Mesenteric fat pad (tissue), 1 donor: ENCODE results near the gene FGF6. TPM values are rescaled to one million over a fixed set of nuclear protein-coding genes. Genes with fewer than 3 reads are reported as not detected.
"Not testable (repeated sequence)": the region's sequence is repeated elsewhere in the genome, so short reads cannot be mapped to it uniquely, and the experiment has no call there.

Experiments
- DNase-seq: peaks from one replicate; pipeline ENCODE4 v3.0.0-alpha.2; 2020; ENCODE audit warnings: low spot score
- total RNA-seq: library from RNA; stranded (reverse); fragmentation: NEBNext Ultra II Directional; extraction: Animal tissue kit (Norgen Biotek cat#: 25700); gene quantifications from one replicate; pipeline ENCODE4 v1.2.1, GENCODE V29; 2021
- donor health status: DM: yes; HTN: yes; CAD: no.

FGF6 gene
- total RNA-seq, 1 donor from 2014 or later: not detected

DNA sequence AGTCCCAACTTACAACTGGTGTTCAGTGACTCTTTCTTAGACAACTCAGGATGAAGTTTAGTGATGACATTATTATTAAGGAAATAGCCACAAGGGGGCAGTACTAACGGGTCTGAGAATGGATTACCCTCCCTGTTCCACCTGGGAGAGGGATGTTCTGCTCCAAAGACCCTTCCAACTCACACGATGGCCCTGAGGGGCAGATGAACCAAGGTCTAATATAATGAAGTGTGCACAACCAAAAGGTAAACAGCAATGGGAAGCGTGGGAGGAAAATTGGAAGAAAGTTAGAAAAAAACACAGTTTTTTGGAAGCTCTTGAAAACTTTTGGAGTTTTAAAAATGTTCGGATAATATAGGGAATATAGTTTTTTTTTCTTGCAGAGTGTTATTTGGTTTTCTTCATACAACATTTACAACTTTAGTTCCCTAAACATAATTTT, 24.0 kb downstream of the FGF6 start:
- DNase-seq: no peak

DNA sequence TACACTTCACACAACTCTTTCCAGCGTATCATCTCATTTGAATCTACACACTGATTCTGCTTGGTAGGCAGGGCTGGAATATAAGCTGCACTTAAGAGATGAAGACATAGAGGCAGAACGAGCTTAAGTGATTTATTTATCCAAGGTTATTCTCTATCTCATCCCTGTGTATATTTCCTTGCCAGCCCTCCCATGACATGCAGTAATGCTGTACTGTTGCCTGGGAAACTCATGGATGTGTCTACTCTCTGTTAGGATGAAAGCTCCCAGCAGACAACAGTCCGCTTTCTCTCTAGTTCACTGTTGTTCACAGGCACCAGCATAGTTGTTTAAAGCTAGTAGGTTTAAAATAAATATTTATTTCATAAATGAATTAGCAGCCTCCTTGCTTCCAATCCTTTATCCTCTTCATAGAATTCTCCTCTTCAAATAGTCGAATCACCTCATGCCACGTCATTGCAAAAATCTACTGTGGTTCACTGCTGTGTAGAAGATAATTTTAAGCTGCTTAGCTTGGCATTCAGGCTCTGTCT, 25.4 kb downstream of the FGF6 start:
- no peak for DNase-seq

DNA sequence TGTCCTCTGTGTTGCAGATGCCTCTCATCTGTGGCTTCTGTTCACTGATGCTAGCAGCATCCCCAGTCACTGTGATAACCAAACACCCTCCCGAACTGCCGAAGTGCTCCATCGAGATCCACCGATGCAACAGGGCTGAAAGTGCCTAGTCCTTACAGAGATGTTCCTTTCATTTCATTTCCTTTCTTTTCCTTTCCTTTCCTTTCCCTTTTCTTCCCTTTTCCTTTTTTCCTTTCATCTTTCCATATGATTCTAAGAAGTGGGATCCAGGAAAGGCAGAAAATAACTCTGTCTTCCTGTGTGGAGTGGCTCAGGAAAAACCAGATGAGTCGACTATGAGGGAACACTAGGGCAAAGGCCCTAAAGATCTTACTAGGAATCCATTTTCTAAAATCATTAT, 26.7 kb downstream of the FGF6 start:
- no peak for DNase-seq

DNA sequence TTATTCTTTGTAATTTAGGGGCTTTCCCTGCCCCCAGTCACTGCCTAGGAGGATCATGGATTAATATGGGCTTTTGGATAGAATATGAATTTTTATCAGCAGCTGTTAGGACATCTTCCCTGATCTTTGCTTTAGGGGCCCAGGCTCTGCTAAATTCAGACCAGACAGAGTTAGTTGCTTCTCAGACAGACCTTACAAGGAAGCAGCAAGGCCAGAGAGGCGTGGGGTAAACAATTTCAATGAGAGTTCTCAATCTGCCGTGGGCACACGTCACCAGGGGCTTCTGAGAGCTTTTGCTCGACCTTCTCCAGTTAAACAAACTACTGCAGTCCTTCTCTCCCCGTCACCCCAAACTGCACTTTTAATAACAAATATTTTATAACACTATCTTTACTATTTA, 27.7 kb downstream of the FGF6 start:
- DNase-seq: peak; percentile 24

DNA sequence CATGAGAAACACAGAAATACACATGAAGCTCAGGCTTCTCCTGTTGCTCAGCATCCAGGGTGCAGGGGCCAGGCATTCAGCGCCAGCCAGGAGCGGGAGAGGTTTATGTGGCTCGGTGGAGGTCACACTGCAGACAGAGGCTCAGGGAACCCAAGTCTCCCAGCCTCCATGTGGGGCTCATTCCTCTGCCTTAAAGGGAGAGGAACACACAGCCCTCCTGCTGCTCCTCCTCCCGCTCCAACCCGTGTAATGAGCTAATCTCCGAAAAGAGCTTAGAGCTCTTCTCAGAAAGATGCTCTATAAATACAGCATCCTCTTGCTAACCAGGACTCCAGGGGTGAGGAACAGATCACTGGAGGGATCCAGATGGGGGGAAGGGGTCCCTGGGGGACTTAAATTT, 28.2 kb downstream of the FGF6 start:
- peak; percentile 55 for DNase-seq

DNA sequence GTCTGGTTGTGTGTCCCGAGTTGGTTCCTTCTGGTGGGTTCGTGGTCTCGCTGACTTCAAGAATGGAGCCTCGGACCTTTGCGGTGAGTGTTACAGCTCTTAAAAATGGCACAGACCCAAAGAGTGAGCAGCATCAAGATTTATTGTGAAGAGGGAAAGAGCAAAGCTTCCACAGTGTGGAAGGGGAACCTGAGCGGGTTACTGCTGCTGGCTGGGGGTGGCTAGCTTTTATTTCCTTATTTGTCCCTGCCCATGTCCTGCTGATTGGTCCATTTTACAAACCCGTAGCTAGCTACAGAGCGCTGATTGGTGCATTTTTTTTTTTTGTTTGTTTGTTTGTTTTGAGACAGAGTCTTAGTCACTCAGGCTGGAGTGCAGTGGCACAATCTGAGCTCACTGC, 29.3 kb downstream of the FGF6 start:
- DNase-seq: peak; percentile 20

DNA sequence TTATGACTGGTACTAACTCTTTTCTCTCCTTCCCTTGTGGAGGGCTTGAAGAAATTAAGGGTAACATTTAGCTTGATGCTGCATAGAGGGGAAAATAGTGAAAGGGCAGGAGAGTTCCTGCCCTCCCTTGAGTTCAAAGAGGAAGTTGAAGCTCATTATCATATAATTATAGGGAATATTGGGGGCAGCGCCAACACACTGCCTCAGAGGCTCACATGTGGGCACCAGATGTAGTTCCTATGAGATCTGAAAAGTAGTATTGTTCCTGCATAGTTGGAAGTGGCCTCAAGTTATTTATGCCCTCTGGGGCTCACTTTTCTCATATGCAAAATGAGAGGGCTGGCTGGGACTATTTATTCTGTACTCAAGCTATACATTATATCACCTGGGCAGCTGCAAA, 33.1 kb downstream of the FGF6 start:
- DNase-seq: no peak

DNA sequence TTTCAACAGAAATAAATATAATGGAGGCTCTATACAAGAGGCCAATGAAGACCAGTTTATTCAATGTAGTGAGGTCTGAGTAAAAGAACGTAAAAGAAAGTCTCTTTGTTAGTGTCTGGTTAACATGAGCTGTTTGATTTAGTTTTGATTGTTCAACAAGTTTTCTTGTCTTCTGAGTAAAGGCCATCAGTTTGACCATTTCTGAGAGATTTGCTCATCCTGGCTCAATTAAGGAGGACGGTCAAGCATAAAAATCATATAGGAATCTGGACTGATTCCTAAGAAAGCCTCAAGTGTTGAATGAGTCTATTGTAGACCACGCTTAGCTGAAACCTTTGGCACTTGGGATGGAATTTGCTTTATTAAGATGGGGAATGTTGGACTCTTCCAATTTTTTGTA, 33.6 kb downstream of the FGF6 start:
- DNase-seq: no peak

DNA sequence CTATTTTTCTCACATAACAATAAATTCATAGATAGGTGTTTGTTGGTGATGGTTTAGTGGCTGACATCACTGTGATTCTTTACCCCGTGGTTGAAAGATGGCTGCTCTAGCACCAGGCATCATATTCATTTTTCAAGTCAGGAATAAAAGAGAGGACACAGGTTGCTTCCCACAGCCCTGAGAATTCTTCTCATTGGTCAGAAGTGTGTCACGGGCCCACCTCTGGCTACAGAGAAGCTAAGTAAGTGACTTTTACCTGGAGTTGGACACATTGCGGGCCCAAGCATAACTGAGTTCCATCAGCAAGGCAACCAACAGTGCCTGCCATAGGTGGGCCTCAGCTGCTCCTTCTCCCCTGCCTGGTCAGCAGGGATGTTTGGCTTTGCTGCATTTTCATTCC, 38.5 kb downstream of the FGF6 start:
- DNase-seq: no peak

DNA sequence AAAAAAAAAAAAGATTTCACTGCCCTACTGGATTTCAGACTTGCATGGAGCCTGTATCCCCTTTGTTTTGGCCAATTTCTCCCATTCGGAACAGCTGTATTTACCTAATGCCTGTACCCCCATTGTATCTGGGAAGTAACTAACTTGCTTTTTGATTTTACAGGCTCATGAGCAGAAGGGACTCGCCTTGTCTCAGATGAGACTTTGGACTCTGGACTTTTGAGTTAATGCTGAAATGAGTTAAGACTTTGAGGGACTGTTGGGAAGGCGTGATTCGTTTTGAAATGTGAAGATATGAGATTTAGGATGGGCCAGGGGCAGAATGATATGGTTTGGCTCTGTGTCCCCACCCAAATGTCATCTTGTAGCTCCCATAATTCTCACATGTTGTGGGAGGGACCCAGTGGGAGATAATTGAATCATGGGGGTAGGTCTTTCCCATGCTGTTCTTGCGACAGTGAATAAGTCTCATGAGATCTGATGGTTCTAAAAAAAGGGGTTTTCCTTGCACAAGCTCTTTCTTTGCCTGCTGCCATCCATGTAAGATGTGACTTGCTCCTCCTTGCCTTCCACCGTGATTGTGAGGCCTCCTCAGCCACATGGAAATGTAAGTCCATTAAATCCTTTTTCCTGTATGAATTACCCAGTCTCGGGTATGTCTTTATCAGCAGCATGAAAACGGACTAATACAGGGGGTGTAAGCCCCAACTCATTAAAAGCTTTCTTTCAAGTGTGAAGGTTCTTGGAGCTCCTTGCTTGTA, 40.6 kb downstream of the FGF6 start:
- not testable (repeated sequence) for DNase-seq

DNA sequence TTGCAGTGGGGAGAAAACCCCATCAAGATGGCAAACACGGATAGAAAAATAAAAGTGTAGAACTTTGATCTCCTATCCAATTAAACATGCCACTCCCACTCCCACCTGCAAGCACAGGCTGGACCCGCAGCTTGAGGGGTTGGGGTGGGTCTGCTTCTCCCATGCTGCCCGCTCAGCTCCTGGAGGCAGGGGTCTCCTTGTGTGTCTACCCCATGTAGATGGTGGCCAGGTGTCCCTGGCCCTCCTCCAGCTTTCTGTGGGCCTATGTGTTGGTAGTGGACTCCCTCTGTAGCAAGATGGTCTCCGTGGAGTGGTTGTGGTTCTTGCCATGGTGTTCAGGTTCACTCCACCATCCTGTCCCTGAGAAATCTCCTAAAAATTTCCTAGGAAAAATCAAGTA, 42.6 kb downstream of the FGF6 start:
- DNase-seq: no peak

DNA sequence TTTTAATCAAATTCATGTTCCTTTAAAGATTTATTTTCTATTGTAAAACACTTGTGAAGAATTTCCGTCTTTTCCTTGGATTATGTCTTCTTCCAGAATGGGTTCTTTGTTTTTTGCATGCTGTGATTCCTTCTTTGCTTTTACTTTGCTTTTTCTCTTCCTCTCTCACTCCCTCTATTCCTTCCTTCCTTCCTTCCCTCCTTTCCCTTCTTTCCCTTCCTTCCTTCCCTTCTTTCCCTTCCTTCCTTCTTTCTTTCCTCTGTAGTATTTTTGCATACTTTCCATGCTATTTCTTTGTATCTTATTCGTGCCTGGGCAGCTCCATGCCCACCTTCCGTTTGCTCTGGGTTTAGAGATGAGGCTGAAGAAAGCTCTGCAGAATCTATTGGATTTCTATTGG, 44.5 kb downstream of the FGF6 start:
- no peak for DNase-seq

DNA sequence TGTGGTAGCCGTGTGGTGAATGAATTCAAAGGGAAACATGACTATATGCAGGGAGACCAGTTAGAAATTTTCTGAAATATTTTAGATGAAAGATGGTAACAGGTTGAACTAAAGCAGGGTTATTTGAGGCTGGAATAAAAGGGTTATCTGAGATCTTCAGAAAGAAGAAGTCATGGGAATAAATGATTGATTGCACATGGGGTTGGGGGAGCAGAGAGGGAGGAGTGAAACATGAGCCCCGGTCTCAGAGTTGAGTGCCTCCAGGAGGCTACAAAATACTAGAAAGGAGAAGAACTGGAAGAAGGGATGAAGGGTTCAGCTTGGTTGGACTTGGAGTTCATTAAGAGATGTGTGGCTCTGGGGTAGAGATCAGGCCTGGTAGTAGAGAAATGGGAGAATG, 49.8 kb downstream of the FGF6 start:
- DNase-seq: no peak

DNA sequence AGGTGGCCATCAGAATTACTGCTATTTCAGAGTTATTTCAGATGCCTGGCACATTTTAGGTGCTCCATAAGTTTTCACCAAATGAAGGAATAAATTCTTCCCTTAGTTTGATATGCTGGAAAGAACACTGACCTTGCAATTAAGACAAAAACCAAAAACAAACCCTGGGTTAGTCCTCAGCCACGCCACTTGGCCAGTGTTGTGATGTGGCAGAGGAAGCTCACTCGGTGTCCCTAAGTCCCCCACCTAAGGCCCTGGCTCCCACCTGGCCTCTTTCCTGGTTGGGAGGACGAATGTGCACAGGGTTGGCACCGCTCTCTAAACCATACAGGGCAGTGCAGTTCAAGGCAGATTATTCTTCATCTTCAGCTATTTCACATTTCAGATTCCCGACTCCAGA, 52.4 kb downstream of the FGF6 start:
- DNase-seq: no peak

DNA sequence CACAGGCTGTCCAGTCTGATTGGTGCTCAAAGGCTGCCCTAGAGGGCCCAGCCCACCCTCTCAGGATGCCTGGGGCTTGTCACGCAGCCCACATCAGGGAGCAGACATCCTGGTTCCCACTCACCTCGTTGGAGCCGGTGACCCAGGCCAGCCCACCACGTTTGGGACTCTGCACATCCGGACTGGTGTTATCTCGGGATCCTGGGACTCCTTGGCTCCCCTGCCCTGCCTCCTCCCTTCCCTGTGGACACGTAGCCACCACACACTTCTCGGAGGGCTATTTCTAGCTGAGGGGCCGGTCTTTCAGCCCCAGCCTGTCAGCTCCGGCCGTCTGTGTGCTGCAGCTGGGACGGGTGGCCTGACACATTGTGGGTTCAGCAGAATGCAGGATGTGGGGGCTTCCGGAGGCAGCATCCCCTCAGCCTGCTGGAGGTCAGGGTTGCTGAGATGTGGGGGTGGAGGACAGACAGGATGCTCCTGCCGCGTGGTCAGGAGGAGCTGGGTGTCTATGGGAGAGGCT, 53.3 kb downstream of the FGF6 start:
- no peak for DNase-seq

DNA sequence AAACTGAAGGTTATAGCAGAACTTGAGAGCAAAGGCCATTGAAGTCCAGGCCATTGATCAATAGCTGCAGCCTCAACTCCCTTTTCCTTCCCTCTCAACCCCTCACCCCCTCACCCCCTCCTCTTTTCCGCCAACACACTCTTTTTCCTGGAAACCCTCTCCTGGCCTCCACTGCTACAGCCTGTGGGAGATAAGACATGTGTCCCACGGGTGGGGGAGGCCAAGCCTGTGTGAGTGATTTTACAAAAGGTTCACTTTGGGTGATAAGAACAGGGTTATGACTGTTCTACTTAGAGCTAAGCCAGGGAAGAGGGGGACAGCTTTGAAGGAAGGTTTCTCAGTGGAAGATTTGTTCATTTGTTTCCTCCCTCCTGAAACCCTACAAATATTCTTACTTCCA, 57.0 kb downstream of the FGF6 start:
- DNase-seq: no peak

DNA sequence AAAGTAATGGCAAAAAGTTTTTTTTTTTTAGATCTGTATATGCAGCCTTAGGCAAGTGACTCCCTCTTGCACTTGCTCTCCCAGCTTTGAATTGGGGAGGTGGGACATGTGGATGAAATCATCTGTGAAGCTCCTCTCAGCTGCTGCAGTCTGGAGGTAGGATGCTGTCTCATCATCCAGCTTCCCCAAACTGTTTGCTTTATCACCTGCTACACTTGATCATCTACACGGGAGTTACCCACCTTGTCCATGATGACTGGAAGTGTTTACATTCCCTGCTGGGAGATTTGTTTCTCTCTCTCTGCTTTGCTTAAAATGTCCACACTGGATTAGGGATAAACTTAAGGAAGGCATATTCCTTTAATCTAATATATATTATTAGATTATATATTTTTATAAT, 57.6 kb downstream of the FGF6 start:
- no peak for DNase-seq

DNA sequence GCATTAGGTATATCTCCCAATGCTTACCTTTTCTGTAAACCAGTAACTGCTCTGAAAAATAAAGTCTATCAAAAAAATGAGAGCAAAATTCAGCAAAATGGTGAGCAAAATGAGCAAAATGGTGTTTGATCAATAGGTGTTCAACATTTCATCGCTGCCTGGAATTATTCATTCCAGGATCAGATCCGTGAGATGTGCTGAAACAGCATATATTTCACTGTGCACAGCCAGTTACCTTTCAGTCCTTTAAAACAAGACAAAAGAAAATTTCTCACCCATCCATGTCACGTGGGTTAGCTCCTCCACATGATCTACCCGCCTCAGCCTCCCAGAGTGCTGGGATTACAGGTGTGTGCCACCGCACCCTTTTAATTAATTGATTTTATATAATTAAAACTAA, 58.0 kb downstream of the FGF6 start:
- DNase-seq: no peak

DNA sequence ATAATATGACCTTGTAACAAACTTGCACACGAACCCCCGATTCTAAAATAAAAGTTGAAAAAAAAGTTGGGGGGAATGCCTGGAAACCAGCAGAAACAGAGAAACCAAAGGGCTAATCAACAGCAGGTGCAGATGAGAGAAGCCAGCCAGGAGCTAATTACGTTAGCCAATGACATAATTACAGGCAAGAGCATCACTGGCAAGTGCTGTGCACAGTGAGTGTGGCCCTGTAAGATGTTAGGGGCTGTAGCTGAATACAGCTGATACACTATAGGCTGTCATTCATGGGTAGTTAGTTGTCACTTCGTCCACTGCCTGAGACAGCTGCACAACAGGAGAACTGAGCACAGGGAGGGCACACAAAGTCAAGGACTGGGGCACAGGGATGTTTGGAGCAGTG, 58.8 kb downstream of the FGF6 start:
- DNase-seq: no peak
